Loucy (cell line): Measurements from ENCODE around the gene IQCC.

ENCODE experiments used
- EZH2phosphoT487 ChIP-seq: fragments of 200-600 bp; IDR thresholded peaks from 2 replicates; pipeline ENCODE4 v1.6.1; 2018; ENCODE audit warnings: antibody characterized with exemption, mild to moderate bottlenecking, moderate library complexity, borderline replicate concordance
- TF ChIP-seq, protein P1 (sequence below): fragments of 200-600 bp; sonication (generic); conservative IDR thresholded peaks from 2 replicates; pipeline ENCODE4 v1.5.1; 2014; ENCODE audit warnings: mild to moderate bottlenecking, antibody characterized with exemption, low read length

DNA sequence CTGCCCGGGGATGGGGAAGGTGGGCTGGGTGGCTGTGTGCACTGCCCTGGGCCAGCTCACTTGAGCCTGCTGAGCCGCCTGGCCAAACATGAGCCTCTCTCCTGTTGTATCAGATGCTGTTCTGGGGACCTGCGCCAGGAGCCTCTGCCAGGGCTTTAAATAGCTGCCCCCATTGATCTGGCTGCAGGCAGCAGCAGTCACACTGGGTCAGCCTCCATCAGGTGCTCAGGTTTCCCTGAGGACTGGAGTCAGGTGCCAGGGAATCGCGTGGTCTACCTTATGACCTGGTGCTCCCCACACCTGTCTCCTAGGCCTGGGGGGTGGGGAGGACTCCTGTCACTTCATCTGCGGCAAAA lies 5.8 kb upstream of the IQCC start:
- TF ChIP-seq, protein P1, sequence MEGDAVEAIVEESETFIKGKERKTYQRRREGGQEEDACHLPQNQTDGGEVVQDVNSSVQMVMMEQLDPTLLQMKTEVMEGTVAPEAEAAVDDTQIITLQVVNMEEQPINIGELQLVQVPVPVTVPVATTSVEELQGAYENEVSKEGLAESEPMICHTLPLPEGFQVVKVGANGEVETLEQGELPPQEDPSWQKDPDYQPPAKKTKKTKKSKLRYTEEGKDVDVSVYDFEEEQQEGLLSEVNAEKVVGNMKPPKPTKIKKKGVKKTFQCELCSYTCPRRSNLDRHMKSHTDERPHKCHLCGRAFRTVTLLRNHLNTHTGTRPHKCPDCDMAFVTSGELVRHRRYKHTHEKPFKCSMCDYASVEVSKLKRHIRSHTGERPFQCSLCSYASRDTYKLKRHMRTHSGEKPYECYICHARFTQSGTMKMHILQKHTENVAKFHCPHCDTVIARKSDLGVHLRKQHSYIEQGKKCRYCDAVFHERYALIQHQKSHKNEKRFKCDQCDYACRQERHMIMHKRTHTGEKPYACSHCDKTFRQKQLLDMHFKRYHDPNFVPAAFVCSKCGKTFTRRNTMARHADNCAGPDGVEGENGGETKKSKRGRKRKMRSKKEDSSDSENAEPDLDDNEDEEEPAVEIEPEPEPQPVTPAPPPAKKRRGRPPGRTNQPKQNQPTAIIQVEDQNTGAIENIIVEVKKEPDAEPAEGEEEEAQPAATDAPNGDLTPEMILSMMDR = no peak
- no peak for TF ChIP-seq EZH2phosphoT487
